T-helper 2 cell treated with Interferon-gamma antibody and Interleukin-4, amounts not matched to agents 5 μg/mL and 100 μg/mL, for 36 hours (primary cell): ENCODE measurements around the gene SLC22A16.
"Not testable (repeated sequence)": the region's sequence is repeated elsewhere in the genome, so short reads cannot be mapped to it uniquely, and the experiment has no call there.

Experiments used
- DNase-seq: peaks from one replicate; pipeline ENCODE4 v3.0.0; 2021; ENCODE audit warnings: low spot score
- H3K27ac Mint-ChIP-seq: one replicate; pipeline ENCODE4 v1.8.0; 2021; ENCODE audit warnings: mild to moderate bottlenecking, mixed read lengths
- H3K27me3 Mint-ChIP-seq: one replicate; pipeline ENCODE4 v1.8.0; 2021; ENCODE audit warnings: low read depth, mixed read lengths
- H3K36me3 Mint-ChIP-seq: one replicate; pipeline ENCODE4 v1.8.0; 2021; ENCODE audit warnings: low read depth, mixed read lengths
- H3K4me1 Mint-ChIP-seq: one replicate; pipeline ENCODE4 v1.8.0; 2021; ENCODE audit warnings: low read depth, mixed read lengths
- H3K4me3 Mint-ChIP-seq: one replicate; pipeline ENCODE4 v1.8.0; 2022; ENCODE audit warnings: mild to moderate bottlenecking, moderate library complexity, mixed read lengths
- H3K9me3 Mint-ChIP-seq: one replicate; pipeline ENCODE4 v1.8.0; 2021; ENCODE audit warnings: mixed read lengths

The SLC22A16 gene

GRCh38 chr6:110509617-110510241 is 33.3 kb upstream of the SLC22A16 start:
- DNase-seq = no peak
- peaks cover 10% of the 10 kb centered on the region for H3K27me3 Mint-ChIP-seq
- no peak overlapping the region for H3K27ac Mint-ChIP-seq
- H3K4me1 Mint-ChIP-seq = no peaks in the 10 kb centered on the region
- no peaks in the 10 kb centered on the region for H3K36me3 Mint-ChIP-seq
- H3K9me3 Mint-ChIP-seq = no peaks in the 10 kb centered on the region
- H3K4me3 Mint-ChIP-seq = no peak overlapping the region

- not testable (repeated sequence) for H3K36me3 Mint-ChIP-seq, H3K4me3 Mint-ChIP-seq, DNase-seq, H3K4me1 Mint-ChIP-seq, H3K9me3 Mint-ChIP-seq, H3K27ac Mint-ChIP-seq
- peaks cover 13% of the 10 kb centered on the region for H3K27me3 Mint-ChIP-seq
These were observed 28.5 kb upstream of the SLC22A16 start for GRCh38 chr6:110504891-110505290.

GRCh38 chr6:110495949-110496348 is 19.5 kb upstream of the SLC22A16 start:
- Mint-ChIP-seq H3K4me1 (no peaks in the 10 kb centered on the region), H3K9me3 (no peaks in the 10 kb centered on the region), H3K27ac (no peak overlapping the region), H3K4me3 (no peak overlapping the region), H3K36me3 (no peaks in the 10 kb centered on the region), H3K27me3 (peaks cover 10% of the 10 kb centered on the region)
- DNase-seq = no peak

GRCh38 chr6:110493253-110493800 is 16.9 kb upstream of the SLC22A16 start:
- Mint-ChIP-seq H3K4me3 (no peak overlapping the region), H3K9me3 (no peaks in the 10 kb centered on the region), H3K4me1 (no peaks in the 10 kb centered on the region), H3K36me3 (no peaks in the 10 kb centered on the region), H3K27ac (no peak overlapping the region), H3K27me3 (peaks cover 7% of the 10 kb centered on the region)
- DNase-seq = no peak

- Mint-ChIP-seq H3K36me3 (no peaks in the 10 kb centered on the region), H3K27ac (no peak overlapping the region), H3K4me1 (no peaks in the 10 kb centered on the region), H3K27me3 (peaks cover 7% of the 10 kb centered on the region), H3K4me3 (no peak overlapping the region), H3K9me3 (no peaks in the 10 kb centered on the region)
- DNase-seq = no peak
These were observed 16.2 kb upstream of the SLC22A16 start for GRCh38 chr6:110492584-110492983.

GRCh38 chr6:110491644-110492317 is 15.4 kb upstream of the SLC22A16 start:
- no peaks in the 10 kb centered on the region for H3K9me3 Mint-ChIP-seq
- no peaks in the 10 kb centered on the region for H3K36me3 Mint-ChIP-seq
- no peaks in the 10 kb centered on the region for H3K4me1 Mint-ChIP-seq
- peaks cover 7% of the 10 kb centered on the region for H3K27me3 Mint-ChIP-seq
- DNase-seq = no peak
- H3K4me3 Mint-ChIP-seq = no peak overlapping the region
- no peak overlapping the region for H3K27ac Mint-ChIP-seq

- H3K36me3 Mint-ChIP-seq = no peaks in the 10 kb centered on the region
- no peaks in the 10 kb centered on the region for H3K4me1 Mint-ChIP-seq
- peaks cover 8% of the 10 kb centered on the region for H3K27me3 Mint-ChIP-seq
- no peak overlapping the region for H3K27ac Mint-ChIP-seq
- DNase-seq = no peak
- H3K9me3 Mint-ChIP-seq = no peaks in the 10 kb centered on the region
- no peak overlapping the region for H3K4me3 Mint-ChIP-seq
These were observed 14.9 kb upstream of the SLC22A16 start for GRCh38 chr6:110491299-110491643.

GRCh38 chr6:110490110-110490509 is 13.7 kb upstream of the SLC22A16 start:
- Mint-ChIP-seq H3K27ac (no peak overlapping the region), H3K4me1 (no peaks in the 10 kb centered on the region), H3K36me3 (no peaks in the 10 kb centered on the region), H3K4me3 (no peak overlapping the region), H3K9me3 (no peaks in the 10 kb centered on the region), H3K27me3 (peaks cover 13% of the 10 kb centered on the region)
- DNase-seq = no peak

- H3K4me3 Mint-ChIP-seq = no peak overlapping the region
- H3K4me1 Mint-ChIP-seq = no peaks in the 10 kb centered on the region
- H3K9me3 Mint-ChIP-seq = no peaks in the 10 kb centered on the region
- H3K36me3 Mint-ChIP-seq = no peaks in the 10 kb centered on the region
- peaks cover 14% of the 10 kb centered on the region for H3K27me3 Mint-ChIP-seq
- DNase-seq = no peak
- no peak overlapping the region for H3K27ac Mint-ChIP-seq
These were observed 12.3 kb upstream of the SLC22A16 start for GRCh38 chr6:110488606-110489190.

- DNase-seq, H3K36me3 Mint-ChIP-seq, H3K9me3 Mint-ChIP-seq, H3K27ac Mint-ChIP-seq, H3K4me1 Mint-ChIP-seq, H3K4me3 Mint-ChIP-seq: not testable (repeated sequence)
- peaks cover 14% of the 10 kb centered on the region for H3K27me3 Mint-ChIP-seq
These were observed 11.6 kb upstream of the SLC22A16 start for GRCh38 chr6:110487968-110488381.

- H3K27ac Mint-ChIP-seq = no peak overlapping the region
- no peaks in the 10 kb centered on the region for H3K4me1 Mint-ChIP-seq
- H3K9me3 Mint-ChIP-seq = peaks cover 5% of the 10 kb centered on the region
- H3K27me3 Mint-ChIP-seq = peaks cover 18% of the 10 kb centered on the region
- H3K36me3 Mint-ChIP-seq = no peaks in the 10 kb centered on the region
- no peak overlapping the region for H3K4me3 Mint-ChIP-seq
- no peak for DNase-seq
These were observed 10.3 kb upstream of the SLC22A16 start for GRCh38 chr6:110486756-110487155.

- Mint-ChIP-seq H3K27ac (no peak overlapping the region), H3K36me3 (no peaks in the 10 kb centered on the region), H3K4me1 (no peaks in the 10 kb centered on the region), H3K27me3 (peaks cover 20% of the 10 kb centered on the region), H3K9me3 (peaks cover 5% of the 10 kb centered on the region), H3K4me3 (no peak overlapping the region)
- no peak for DNase-seq
These were observed 9.1 kb upstream of the SLC22A16 start for GRCh38 chr6:110485491-110485890.

- no peak overlapping the region for H3K4me3 Mint-ChIP-seq
- no peaks in the 10 kb centered on the region for H3K4me1 Mint-ChIP-seq
- H3K9me3 Mint-ChIP-seq = peaks cover 5% of the 10 kb centered on the region
- H3K36me3 Mint-ChIP-seq = no peaks in the 10 kb centered on the region
- H3K27me3 Mint-ChIP-seq = peaks cover 20% of the 10 kb centered on the region
- DNase-seq = no peak
- no peak overlapping the region for H3K27ac Mint-ChIP-seq
These were observed 7.9 kb upstream of the SLC22A16 start for GRCh38 chr6:110484321-110484720.

GRCh38 chr6:110482774-110483400 is 6.5 kb upstream of the SLC22A16 start:
- peaks cover 5% of the 10 kb centered on the region for H3K9me3 Mint-ChIP-seq
- H3K4me3 Mint-ChIP-seq = no peak overlapping the region
- no peaks in the 10 kb centered on the region for H3K36me3 Mint-ChIP-seq
- H3K4me1 Mint-ChIP-seq = no peaks in the 10 kb centered on the region
- no peak for DNase-seq
- H3K27ac Mint-ChIP-seq = no peak overlapping the region
- H3K27me3 Mint-ChIP-seq = peaks cover 27% of the 10 kb centered on the region
